ENCODE results near the gene PREX1.

The PREX1 gene

DNA sequence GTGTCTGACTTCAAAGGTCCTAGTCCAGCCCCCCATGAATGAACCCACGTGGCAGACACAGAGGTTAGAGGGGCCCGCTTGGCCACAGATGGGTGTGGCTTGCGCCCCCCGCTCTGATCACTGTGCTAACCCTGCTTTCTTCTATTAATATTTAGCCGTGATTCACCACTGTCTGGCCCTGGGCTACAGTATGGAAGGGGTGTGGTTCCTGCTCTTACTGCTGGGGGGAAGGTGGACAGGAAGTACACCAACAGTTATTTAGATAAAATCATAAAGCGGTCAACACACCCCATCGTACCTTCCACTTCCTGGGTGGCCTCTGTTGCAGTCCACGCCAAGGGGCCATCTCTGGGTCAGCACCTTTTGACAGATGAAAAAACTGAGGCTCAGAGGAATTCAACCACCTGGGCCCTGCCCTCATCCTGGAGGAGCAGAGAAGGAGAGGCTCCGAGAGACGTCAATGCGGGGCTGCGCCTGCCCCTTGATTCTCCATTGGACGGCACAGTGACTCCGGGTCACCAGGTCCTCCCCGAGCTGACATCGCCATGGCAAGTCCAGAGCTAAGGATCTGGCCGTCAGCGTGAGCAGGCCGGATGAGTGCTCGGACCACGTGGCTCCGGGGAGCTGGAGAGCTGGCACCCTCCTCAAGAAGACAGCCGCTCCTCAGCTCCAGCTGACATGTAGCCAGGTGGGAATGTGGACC lies 206.3 kb downstream of the PREX1 start:
- no peak for DNase-seq (ENCODE audit: low read depth in 2 of 2)

DNA sequence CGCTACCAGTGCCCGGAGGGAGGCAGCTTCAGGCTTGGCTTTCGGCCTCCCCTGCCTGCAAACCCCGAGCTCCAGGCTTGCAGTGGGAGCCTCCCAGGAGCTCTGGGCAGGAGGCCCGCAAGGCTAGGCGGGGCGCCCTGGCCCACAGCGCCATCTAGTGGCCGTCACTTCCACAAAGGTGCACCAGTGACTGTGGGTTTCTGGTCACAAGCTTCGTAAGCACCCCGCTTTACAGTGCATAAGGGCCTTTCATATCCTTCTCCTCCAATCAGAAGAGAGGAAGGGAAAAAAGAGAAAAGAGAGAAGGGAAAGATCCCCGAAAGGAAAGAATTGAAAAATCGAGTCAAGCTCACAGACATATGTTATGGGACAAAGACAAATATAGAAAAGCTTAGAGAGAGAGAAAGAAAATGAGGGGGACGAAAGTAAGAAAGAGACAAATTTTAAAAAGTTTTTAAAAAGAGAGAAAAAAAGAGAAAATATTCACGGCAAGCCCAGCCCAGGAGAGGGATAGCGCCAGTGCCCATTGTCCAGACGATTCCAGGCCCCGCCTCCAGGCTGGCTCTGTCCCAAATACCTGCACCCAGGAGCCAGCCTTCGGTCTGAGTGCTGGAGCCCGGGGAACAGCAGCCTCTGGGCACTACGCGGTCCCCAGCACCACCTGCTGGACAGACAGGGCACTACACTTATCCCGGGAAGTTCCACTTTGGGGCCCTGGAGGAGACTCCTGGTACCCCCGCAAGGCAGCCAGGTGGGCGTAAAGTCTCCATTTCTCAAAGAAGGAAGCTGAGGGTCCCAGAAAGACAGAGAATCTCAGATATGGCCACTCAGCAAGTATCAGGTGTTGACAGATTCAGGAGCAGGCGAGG lies 207.1 kb downstream of the PREX1 start:
- peak; percentile 57 to 75 for DNase-seq (ENCODE audit: low read depth in 2 of 2)

DNA sequence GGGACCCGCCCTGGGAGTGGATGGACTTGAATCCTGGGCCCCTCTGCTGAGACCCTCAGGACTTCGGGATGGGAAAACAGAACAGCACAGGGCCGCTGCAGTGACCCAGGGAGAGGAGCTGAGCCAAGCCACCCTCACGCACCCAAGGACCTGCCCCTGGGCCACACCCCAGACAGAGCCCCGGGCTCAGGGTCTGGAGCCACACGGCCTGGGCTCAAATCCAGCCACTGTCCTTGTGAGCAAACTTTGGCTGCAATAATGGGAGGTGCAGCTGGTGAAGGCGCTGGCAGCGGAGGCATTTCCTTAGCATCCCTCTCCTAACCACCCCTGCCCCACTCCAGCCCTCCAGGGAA lies 207.7 kb downstream of the PREX1 start:
- no peak for DNase-seq (ENCODE audit: low read depth in 2 of 2)

DNA sequence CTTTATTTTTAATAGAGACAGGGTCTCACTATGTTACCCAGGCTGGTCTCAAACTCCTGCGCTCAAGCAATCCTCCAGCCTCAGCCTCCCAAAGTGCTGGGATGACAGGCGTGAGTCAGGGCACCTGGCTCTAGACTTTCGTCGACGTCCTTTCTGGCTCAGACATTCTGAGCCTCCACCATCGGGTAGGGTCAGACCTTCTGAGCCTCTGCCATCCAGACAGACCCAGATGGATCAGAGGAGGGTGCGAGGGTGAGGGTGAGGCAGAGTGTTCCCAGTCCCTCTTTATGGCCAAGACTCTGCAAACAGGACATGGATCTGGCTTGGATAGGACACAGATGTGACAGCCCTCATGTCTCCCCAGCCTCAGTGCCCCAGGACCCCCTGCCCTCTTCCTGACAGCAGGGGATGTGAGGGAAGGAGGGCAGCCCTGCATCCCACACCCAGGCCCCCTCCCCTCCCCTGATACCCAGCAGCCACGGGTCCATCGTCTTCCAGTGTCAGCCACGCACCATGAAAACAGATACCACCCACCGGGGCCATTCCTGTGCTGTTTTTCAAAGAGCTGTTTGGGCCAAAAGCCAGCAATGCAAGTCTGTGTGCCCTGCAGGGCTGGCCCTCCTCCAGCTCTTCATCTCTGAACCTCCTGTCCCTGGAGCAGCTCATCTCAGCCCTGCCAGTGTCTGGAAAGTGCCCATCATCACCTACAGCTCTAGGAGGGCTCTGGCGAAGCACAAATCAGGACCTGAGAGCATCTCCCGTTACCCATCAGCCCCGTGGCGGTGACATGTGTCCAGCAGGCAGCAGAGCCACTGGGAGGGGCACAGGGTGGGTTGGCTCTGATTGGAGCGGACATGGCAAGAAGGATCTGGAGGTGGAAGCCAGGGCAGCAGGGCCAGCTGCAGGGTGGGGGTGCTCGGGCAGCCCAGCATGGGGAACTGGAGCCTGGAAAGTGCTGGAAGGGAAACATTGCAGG lies 208.4 kb downstream of the PREX1 start:
- DNase-seq (ENCODE audit: low read depth in 2 of 2): no peak

DNA sequence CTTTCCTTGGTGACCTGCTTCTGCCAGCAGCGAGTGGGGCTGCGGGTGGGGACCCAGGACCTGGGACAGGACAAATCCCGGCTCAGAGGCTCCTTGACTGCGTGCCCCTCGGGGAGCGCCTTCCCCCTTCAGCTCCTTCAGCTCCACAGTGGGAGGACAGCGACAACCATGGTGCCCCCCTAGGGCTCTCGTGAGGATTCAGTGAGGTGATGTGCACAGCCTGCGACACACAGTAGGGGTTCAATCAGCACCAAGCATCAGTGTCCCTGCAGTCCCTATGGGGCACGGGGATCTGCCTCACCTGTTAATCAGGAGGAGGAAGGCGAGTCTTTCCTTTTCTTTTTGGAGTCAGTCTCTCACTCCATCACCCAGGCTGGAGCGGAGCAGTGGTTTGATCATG lies 209.2 kb downstream of the PREX1 start:
- no peak for DNase-seq (ENCODE audit: low read depth in 2 of 2)

DNA sequence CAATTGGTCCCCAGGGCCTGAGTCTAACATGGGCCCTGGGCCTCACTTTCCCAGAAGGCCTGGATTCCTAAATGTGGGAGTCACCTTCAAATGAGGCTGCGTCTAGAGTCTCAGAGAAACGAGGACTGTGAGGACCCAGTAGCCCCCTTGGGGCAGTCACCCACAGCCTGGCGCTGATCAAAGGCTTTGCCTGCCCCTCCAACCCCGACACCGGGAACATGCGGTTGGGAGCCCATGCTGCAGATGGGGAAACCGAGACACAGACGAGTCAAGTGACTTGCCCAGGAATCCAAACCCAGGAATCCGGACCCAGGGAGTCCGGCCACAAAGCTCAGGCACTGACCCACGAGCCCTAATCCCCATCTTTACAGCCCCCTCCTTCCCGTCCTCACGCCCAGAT lies 209.7 kb downstream of the PREX1 start:
- DNase-seq (ENCODE audit: low read depth in 2 of 2): no peak

DNA sequence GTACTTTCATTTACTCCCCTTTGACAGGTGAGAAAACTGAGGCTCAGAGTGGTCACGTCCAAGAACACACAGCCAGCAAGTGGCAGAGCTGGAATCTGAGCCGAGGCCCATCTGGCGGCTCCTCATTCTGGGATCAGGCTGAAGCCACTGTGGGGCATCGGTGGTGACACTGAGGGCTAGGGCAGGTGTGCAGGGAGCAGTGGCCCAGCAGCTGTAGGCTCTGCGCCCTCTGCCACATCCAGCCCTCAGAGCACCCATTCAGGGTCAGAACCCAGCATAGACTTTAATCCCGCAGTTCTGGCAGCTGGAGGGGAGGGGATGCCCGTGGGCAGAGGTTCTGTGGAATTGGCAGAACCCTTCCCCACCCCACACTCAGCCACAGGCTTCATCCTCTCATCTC lies 210.3 kb downstream of the PREX1 start:
- DNase-seq (ENCODE audit: low read depth in 2 of 2): no peak

DNA sequence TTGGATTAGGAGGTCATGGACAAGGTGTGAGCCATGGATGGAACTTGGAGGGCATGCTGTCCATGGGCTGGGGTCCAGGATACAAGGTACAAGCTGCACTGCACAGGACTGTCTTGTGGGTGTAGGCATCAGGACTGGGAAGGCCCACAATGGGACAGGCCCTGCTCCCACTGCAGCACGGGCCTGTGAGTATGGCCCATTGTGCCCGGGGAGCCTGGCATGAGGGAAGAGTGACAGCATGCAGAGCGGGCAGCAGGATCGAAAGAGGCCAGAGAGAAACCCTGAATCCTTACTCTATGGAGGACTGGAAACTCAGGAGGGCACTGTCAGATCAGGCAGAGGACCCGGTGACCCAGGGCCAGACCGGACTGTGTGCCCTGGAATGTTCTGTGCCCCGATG lies 211.3 kb downstream of the PREX1 start:
- no peak for DNase-seq (ENCODE audit: low read depth in 2 of 2)

DNA sequence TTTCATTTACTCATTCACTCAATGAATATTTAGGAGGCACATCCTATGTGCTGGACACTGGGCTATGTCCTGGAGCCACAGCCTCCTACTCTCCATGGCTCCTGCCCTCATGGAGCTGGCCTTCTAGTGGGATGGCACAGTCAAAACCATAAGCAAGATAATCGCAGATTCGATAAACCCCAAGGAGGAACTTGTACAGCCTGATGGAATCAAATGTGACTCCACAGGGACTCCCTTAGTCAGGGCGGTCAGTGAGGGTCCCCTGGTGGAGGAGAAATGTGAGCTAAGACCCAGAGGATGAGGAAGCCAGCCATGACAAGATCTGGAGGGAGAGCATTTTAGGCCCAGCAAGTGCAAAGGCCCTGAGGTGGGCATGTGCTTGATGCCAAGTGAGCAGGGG lies 211.9 kb downstream of the PREX1 start:
- no peak for DNase-seq (ENCODE audit: low read depth in 2 of 2)

DNA sequence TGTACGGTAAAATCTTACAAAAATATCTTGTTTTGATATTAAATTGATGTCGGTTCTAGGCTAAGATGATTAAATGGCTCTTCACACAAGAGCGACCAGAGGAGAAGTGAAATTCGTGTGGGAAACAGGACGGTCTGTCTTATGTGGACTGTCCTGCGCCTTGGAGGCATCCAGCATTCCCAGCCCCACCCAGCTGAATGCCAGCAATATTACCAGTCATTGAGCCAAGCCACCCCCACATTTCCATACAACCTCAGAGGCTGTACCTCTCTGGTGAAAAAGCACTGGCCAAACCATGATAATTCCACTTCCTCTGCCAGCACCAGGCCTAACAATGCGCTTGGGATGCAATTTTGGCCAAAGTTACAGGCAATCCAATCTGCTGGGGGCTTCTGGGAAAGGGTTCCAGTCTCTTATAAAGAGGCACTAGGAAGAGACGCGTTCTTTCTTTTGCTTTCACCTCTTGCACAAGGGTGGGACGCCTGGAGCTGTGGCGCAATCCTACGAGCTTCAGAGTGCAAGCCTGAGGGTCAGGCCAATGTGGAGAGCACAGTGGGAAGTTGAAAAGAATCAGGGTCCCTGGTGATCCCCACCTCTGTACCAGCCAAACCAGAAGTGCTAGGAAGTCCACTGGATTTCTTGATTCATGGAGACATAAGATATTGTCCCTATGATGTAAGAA lies 213.1 kb downstream of the PREX1 start:
- DNase-seq (ENCODE audit: low read depth in 2 of 2): no peak

DNA sequence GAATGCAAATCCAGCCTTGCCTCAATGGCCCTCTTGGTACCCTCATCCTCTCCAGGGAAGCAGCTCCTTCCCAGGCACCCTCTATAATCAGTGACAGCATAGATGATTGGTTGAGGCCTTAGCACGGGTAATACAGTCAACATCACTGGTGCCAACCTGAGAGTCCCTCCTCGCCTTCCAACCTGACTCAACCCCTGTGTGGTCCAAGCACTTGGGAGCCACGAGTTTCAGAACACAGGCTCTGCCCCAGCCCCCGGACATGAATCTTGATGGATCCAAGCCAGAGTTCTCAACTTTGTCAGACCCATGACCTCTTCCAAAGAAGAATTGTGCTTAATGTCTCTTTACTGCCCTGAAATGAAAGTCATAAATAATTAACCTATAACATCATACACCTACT lies 213.9 kb downstream of the PREX1 start:
- no peak for DNase-seq (ENCODE audit: low read depth in 2 of 2)

DNA sequence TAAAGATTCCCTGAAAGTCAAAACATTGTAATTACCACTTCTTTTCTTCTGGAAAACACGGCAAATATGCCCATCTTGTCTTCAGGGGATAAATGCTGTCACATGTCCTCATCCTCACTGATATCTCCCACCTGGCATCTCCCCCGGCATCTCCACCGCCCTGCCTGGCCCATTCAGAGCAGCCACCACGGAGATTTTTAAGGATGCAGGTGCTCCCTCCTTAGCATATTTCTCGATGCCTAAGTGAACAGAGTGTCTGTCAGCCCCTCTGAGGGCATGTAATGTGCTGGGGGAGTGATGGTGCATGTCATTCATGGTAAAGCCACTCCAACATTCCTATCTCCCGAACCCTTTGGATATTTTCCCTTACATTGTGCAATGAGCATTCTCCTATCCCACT lies 215.5 kb downstream of the PREX1 start:
- no peak for DNase-seq (ENCODE audit: low read depth in 2 of 2)

DNA sequence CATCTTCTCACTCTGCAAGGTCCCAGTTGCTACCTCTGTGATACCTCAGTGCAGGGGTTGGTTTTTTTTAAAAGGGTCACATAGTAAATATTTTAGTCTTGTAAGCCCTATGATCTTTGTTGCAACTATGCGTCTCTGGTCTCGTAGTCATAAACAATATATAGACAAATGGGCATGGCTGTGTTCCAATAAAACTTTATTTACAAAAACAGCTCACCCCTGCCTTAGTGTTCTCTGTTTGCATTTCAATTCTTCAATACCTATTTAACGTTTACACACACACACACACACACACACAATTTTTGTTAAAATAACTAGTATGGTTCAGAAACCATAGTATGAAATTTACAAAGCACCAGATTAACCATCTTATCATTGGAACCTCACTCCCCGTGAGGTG lies 216.8 kb downstream of the PREX1 start:
- no peak for DNase-seq (ENCODE audit: low read depth in 2 of 2)

DNA sequence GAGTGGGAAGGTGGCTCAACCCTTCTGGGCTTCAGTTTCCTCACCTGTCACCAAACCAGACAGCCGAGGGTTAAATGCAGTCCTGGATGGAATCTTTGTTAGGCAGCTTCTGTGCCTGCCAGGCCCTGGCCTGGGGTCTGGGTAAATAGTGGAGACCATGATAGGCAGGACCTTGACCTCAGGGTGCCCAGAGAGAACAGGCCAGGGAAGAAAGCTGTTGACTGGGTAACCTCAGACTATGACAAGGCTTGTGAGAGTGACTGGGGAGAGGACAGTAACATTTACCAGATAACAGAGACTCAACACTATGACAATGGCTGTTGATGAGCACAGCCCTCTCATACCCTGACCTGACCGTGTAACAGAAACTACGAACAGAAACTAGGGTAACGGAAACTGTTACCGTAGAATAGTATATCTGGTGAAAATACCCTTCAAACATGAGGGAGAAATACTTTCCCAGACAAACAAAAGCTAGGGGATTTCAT lies 218.3 kb downstream of the PREX1 start:
- DNase-seq (ENCODE audit: low read depth in 2 of 2): no peak

DNA sequence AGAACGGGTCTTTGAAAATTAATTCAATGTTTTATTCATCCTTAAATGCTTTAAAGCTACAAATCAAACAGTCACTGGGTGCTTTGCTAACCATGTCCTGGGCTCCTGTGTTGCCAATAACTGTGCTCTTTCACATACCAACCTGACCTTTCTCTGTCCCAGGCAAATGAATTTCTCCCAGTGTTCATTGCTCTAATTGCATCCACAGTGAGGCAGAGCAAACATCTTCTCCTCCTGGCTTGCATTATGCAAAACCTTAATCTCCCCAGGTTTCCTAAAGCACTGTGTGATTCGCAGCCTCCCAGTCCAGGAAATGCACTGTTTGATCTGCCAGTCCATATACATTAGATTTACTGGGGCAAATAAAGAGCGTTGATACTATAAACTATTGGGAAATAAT lies 219.0 kb downstream of the PREX1 start:
- DNase-seq (ENCODE audit: low read depth in 2 of 2): no peak

DNA sequence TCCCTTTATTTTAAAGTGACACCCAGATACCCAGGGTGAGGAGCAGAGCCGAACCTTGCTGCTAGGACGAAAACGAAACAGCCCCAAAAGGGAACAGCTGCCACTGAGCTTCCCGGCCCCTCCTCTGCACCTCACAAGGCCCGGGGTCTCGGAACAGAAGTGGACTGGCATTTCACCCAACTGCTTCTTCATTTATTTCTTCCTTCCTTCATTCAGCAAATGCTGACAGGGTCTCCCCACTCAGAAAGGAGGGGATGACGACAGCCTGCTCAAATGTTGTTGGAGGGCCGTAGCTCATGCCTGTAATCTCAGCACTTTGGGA lies 220.3 kb downstream of the PREX1 start:
- no peak for DNase-seq (ENCODE audit: low read depth in 2 of 2)

DNA sequence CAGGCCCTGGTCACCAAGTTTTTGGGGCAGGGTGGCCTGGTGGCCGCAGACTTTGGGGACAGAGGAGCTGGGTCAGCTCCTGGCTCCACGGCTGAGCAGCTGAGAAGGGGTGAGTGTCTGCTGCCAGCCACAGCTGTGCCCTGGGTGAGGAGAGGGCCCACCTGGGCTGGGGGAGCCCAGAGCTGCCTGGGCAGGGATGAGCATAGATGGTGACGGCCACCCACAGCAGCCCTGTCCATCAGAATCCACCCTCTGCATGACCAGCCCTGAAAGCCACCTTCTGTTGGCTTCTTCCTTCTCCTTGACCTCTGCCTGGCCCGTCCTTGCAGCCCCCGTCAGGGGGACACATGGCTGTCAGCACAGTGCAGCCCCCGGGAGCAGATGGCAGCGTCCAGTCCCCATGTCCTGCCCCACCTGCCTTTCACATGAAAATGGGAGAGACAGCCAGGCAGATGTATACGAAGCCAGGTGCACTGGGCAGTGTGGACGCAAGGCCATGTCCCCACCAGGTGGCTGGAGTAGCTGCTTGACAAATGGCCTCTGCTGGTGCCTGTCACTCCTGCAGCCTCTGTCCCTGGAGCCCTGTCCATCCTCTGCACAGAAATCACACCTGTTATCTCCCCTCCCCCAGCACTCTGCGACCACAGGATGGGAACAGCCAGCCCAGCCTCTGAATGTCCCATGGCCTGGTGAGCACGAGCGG lies 220.8 kb downstream of the PREX1 start:
- DNase-seq (ENCODE audit: low read depth in 2 of 2): no peak

DNA sequence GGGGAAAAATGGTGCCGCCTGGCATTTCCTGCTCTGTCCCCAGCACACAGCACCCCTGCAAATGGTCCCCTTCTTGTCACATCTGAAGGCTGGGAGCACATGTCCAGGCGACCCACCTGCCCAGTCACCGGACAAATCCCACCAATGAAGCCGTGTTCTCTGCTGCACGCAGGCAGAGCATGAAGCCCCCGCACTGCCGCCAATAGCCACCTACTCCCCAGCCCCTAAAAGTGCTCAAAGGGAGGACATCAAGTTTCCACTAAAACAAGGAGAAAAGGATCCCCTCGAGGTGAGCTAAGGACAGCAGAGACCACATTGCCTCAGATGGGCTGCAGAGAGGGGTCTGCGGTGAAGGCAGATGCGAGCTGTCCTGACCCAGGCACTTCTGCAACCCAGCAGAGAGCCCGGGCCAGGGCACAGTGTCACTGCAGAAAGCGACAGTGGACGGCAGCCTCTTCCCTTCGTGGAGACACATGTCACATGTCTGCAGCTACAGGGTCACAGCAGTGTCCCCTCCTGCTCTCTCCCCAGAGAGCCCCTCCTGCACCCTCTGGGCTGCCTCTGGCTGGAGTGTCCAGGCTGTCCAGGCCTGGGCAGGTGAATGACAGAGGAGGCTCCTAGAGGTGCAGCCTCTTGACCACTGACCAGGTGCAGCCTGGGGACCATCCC lies 221.5 kb downstream of the PREX1 start:
- no peak for DNase-seq (ENCODE audit: low read depth in 2 of 2)

DNA sequence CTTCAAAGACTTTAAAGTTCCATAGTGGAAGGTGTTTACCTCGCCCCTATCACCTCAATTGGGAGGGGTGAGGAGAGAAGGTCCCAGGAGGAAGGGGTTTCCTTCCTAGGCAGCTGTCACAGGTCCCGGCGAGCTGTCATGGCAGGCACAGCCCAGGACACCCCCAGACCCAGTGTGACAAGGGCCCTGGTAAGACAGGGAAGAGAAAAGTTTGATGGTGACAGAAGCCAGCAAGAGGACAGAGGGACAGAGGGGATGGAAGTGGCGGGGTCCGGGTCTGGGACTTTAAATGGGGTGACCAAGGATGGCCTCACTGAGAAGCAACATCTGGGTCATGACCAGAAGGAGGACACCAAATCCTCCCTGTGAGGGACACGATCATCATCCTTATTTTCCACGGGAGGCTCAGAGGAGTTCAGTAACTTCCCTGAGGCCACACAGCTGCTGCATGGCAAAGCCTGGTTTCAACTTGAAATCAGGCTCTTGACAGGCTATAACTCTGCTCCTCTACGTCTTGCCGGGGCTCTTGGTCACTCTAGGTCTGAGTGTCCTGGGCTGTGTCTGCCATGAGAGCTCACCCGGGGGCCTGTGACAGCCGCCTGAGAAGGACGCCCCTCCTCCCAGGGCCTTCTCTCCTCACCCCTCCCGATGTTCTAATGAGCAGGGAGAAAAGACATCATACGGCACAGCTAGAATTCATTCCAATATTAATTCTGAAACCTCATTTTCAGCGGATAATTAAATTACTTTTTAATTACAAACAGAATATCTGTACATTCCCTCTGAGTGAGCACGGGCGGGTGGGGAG lies 222.2 kb downstream of the PREX1 start:
- DNase-seq (ENCODE audit: low read depth in 2 of 2): no peak

DNA sequence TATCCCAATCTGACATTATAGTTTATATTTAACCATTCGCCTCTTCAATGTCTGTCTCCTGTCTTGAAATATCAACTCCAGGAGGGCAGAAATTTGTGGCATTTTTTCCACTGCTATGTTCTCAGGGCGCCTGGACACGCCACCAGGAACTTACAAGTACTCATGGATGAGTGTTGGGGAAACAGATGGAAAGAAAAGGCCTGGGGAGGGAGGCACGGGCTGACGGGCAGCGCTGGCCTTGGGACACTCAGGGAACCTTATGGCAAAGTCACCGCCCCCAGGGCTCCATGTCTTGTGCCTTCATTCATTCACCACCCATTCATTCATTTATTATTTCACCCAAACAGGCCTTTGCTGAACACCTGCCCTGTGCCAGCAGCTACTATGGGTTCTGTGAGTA lies 222.9 kb downstream of the PREX1 start:
- DNase-seq (ENCODE audit: low read depth in 2 of 2): no peak
